Erythroblast (primary cell): ENCODE data around the gene TPSB2.

Source experiments
- GATA1 ChIP-seq: IDR thresholded peaks from 2 replicates; pipeline ENCODE4 v1.6.1; 2011; ENCODE audit warnings: low read depth, mild to moderate bottlenecking, control low read depth, low read length, moderate library complexity
- POLR2A ChIP-seq: IDR thresholded peaks from 2 replicates; pipeline ENCODE4 v1.6.1; 2011; ENCODE audit warnings: mild to moderate bottlenecking, low read length

DNA sequence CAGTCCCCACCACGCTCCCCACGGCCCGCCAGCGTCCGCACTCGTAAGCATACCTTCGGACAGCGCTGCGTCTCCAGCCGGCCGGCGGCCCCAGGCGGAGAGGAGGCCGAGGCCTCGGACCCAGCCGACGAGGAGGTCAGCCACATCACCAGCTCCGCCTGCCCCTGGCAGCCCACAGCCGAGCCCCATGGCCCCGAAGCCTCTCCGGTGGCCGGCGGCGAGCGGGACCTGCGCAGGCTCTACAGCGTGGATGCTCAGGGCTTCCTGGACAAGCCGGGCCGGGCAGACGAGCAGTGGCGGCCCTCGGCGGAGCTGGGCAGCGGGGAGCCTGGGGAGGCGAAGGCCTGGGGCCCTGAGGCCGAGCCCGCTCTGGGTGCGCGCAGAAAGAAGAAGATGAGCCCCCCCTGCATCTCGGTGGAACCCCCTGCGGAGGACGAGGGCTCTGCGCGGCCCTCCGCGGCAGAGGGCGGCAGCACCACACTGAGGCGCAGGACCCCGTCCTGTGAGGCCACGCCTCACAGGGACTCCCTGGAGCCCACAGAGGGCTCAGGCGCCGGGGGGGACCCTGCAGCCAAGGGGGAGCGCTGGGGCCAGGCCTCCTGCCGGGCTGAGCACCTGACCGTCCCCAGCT is 9.8 kb downstream of the TPSB2 start:
- TF ChIP-seq POLR2A, result peak; percentile 15
- no peak for TF ChIP-seq GATA1
